Uterus (tissue), 2 donors: ENCODE results near the gene PLXDC2.

ENCODE experiments used
- CTCF ChIP-seq, 4 experiments: fragments of 200-600 bp in 2 of 4; fragments of 450-650 bp in 2 of 4; sonication (generic) in 2 of 4; IDR thresholded peaks; one replicate each; pipeline ENCODE4 v1.5.1; 2016 to 2019; ENCODE audit warnings: antibody characterized with exemption in 4 of 4, mild to moderate bottlenecking in 2 of 4, moderate library complexity in 1 of 4
- POLR2A ChIP-seq, 2 donors: fragments of 450-650 bp; IDR thresholded peaks; one replicate each; pipeline ENCODE4 v1.6.1; 2016; ENCODE audit warnings: antibody characterized with exemption in 2 of 2, mild to moderate bottlenecking in 1 of 2, moderate library complexity in 1 of 2

- TF ChIP-seq CTCF (IDR thresholded peaks at IDR 0.05) (no peak), POLR2A (IDR thresholded peaks at IDR 0.05) (no peak)
These were observed 293.4 kb downstream of the PLXDC2 start for GRCh38 chr10:20109613-20110012.
